ENCODE data around the gene ABCC8. TPM values are rescaled to one million over a fixed set of nuclear protein-coding genes. Genes with fewer than 3 reads are reported as not detected.

The ABCC8 gene
- total RNA-seq, 2 donors from 2014 or later, result 0.55 TPM; not detected in 1

GRCh38 chr11:17401841-17402240, 74.8 kb downstream of the ABCC8 start:
- Mint-ChIP-seq H3K27ac (no peak overlapping the region), H3K36me3 (ENCODE audit: low read depth) (no peaks in the 10 kb centered on the region), H3K27me3 (ENCODE audit: insufficient read depth) (peaks cover 9% of the 10 kb centered on the region), H3K9me3 (no peaks in the 10 kb centered on the region), H3K4me3 (no peak overlapping the region), H3K4me1 (peaks cover 2% of the 10 kb centered on the region)
- Histone ChIP-seq H3K9me3 (ENCODE audit: control insufficient read depth, low read length) (no peaks in the 10 kb centered on the region), H3K4me3 (ENCODE audit: low read length) (no peak overlapping the region), H3K4me1 (ENCODE audit: control insufficient read depth, insufficient read depth, low read length) (no peaks in the 10 kb centered on the region), H3K9ac (ENCODE audit: extremely low read depth, low read length, poor library complexity, severe bottlenecking) (no peak overlapping the region), H3K27me3 (ENCODE audit: control insufficient read depth, insufficient read depth, low read length, poor library complexity, severe bottlenecking) (no peaks in the 10 kb centered on the region), H3K27ac (ENCODE audit: low read depth, low read length) (no peak overlapping the region), H3K36me3 (ENCODE audit: control insufficient read depth, insufficient read depth, low read length) (no peaks in the 10 kb centered on the region)
- TF ChIP-seq CTCF (conservative IDR thresholded peaks at IDR 0.05), result no peak
- DNase-seq, result no peak
- WGBS, 2 experiments (ENCODE audit: insufficient coverage in 1 of 2, insufficient read length in 1 of 2), result 92 to 98% methylated on average over 8 of the region's 8 CpGs

GRCh38 chr11:17401316-17401715, 75.3 kb downstream of the ABCC8 start:
- Mint-ChIP-seq H3K27me3 (ENCODE audit: insufficient read depth) (peaks cover 9% of the 10 kb centered on the region), H3K9me3 (no peaks in the 10 kb centered on the region), H3K4me3 (no peak overlapping the region), H3K4me1 (peaks cover 2% of the 10 kb centered on the region), H3K27ac (no peak overlapping the region), H3K36me3 (ENCODE audit: low read depth) (no peaks in the 10 kb centered on the region)
- Histone ChIP-seq H3K9ac (ENCODE audit: extremely low read depth, low read length, poor library complexity, severe bottlenecking) (no peak overlapping the region), H3K36me3 (ENCODE audit: control insufficient read depth, insufficient read depth, low read length) (no peaks in the 10 kb centered on the region), H3K9me3 (ENCODE audit: control insufficient read depth, low read length) (no peaks in the 10 kb centered on the region), H3K4me3 (ENCODE audit: low read length) (no peak overlapping the region), H3K27ac (ENCODE audit: low read depth, low read length) (no peak overlapping the region), H3K4me1 (ENCODE audit: control insufficient read depth, insufficient read depth, low read length) (no peaks in the 10 kb centered on the region), H3K27me3 (ENCODE audit: control insufficient read depth, insufficient read depth, low read length, poor library complexity, severe bottlenecking) (no peaks in the 10 kb centered on the region)
- DNase-seq, result no peak
- 88 to 100% methylated on average over 1 to 2 of the region's 2 CpGs for WGBS, 2 experiments (ENCODE audit: insufficient coverage in 1 of 2, insufficient read length in 1 of 2)
- TF ChIP-seq CTCF (conservative IDR thresholded peaks at IDR 0.05), result no peak

GRCh38 chr11:17400048-17400775, 76.4 kb downstream of the ABCC8 start:
- no peak for TF ChIP-seq CTCF (conservative IDR thresholded peaks at IDR 0.05)
- Mint-ChIP-seq H3K36me3 (ENCODE audit: low read depth) (no peaks in the 10 kb centered on the region), H3K27me3 (ENCODE audit: insufficient read depth) (peaks cover 11% of the 10 kb centered on the region), H3K4me3 (no peak overlapping the region), H3K9me3 (no peaks in the 10 kb centered on the region), H3K4me1 (peaks cover 2% of the 10 kb centered on the region), H3K27ac (no peak overlapping the region)
- H3K27ac ChIP-seq (ENCODE audit: low read depth, low read length), result no peak overlapping the region
- DNase-seq, result no peak
- no peaks in the 10 kb centered on the region for H3K9me3 ChIP-seq (ENCODE audit: control insufficient read depth, low read length)
- H3K36me3 ChIP-seq (ENCODE audit: control insufficient read depth, insufficient read depth, low read length), result no peaks in the 10 kb centered on the region
- no peaks in the 10 kb centered on the region for H3K27me3 ChIP-seq (ENCODE audit: control insufficient read depth, insufficient read depth, low read length, poor library complexity, severe bottlenecking)
- no peak overlapping the region for H3K9ac ChIP-seq (ENCODE audit: extremely low read depth, low read length, poor library complexity, severe bottlenecking)
- H3K4me3 ChIP-seq (ENCODE audit: low read length), result no peak overlapping the region
- WGBS, 2 experiments (ENCODE audit: insufficient coverage in 1 of 2, insufficient read length in 1 of 2), result 95 to 98% methylated on average over 16 to 19 of the region's 19 CpGs
- no peaks in the 10 kb centered on the region for H3K4me1 ChIP-seq (ENCODE audit: control insufficient read depth, insufficient read depth, low read length)
